OCI-LY1 (cell line): ENCODE data around the gene CELF2.

Source experiments
- H2AFZ ChIP-seq: fragments of 200-600 bp; sonication (generic), shearing (Covaris generic); 2 replicates; pipeline ENCODE4 v1.6.0; 2014; ENCODE audit warnings: antibody characterized with exemption, mild to moderate bottlenecking, low read length
- H3F3A ChIP-seq: fragments of 200-600 bp; sonication (generic), shearing (Covaris generic); 2 replicates; pipeline ENCODE4 v1.6.0; 2014; ENCODE audit warnings: mild to moderate bottlenecking, antibody characterized with exemption, low read length, moderate library complexity; ENCODE audit not compliant: insufficient read depth
- H3K27ac ChIP-seq: fragments of 200-600 bp; sonication (generic); 2 replicates; pipeline ENCODE4 v1.5.1; 2014; ENCODE audit warnings: low read length, mixed run types, mild to moderate bottlenecking, low read depth; ENCODE audit not compliant: poor library complexity, severe bottlenecking
- H3K27me3 ChIP-seq: fragments of 200-600 bp; sonication (generic); 2 replicates; pipeline ENCODE4 v1.6.0; 2014; ENCODE audit warnings: antibody characterized with exemption, mild to moderate bottlenecking, low read length, moderate library complexity; ENCODE audit not compliant: insufficient read depth
- H3K36me3 ChIP-seq: fragments of 200-600 bp; sonication (generic); 2 replicates; pipeline ENCODE4 v1.6.1; 2014; ENCODE audit warnings: mild to moderate bottlenecking, antibody characterized with exemption, low read length, moderate library complexity, mixed read lengths; ENCODE audit not compliant: insufficient read depth
- H3K4me1 ChIP-seq: fragments of 200-600 bp; sonication (generic); 2 replicates; pipeline ENCODE4 v1.5.1; 2014; ENCODE audit warnings: mild to moderate bottlenecking, low read length, moderate library complexity; ENCODE audit not compliant: insufficient read depth, severe bottlenecking
- H3K4me2 ChIP-seq: fragments of 200-600 bp; sonication (generic), shearing (Covaris generic); 2 replicates; pipeline ENCODE4 v1.6.1; 2014; ENCODE audit warnings: low read length
- H3K4me3 ChIP-seq: fragments of 200-600 bp; sonication (generic); 2 replicates; pipeline ENCODE4 v1.5.1; 2014; ENCODE audit warnings: low read length, low read depth, mild to moderate bottlenecking, mixed read lengths; ENCODE audit not compliant: poor library complexity, severe bottlenecking
- H3K79me2 ChIP-seq: fragments of 200-600 bp; shearing (Covaris generic); 2 replicates; pipeline ENCODE4 v1.6.1; 2016; ENCODE audit warnings: mixed run types, low read length, mixed read lengths; ENCODE audit not compliant: insufficient read depth
- H3K9ac ChIP-seq: fragments of 200-600 bp; sonication (generic), shearing (Covaris generic); 2 replicates; pipeline ENCODE4 v1.6.1; 2014; ENCODE audit warnings: mild to moderate bottlenecking, low read length, mixed read lengths
- H3K9me2 ChIP-seq: fragments of 200-600 bp; sonication (generic), shearing (Covaris generic); 2 replicates; pipeline ENCODE4 v1.6.1; 2014; ENCODE audit warnings: low read depth, mild to moderate bottlenecking, low read length, mixed read lengths
- H3K9me3 ChIP-seq: fragments of 200-600 bp; shearing (Covaris generic); 2 replicates; pipeline ENCODE4 v1.6.1; 2014; ENCODE audit warnings: low read length, mixed read lengths
- H4K20me1 ChIP-seq: fragments of 200-600 bp; sonication (generic), shearing (Covaris generic); 2 replicates; pipeline ENCODE4 v1.6.0; 2016; ENCODE audit warnings: mild to moderate bottlenecking, low read length; ENCODE audit not compliant: insufficient read depth
- CTCF ChIP-seq: fragments of 200-600 bp; sonication (generic), shearing (Covaris generic); IDR thresholded peaks from 2 replicates; pipeline ENCODE4 v1.5.1; 2017; ENCODE audit warnings: mild to moderate bottlenecking, antibody characterized with exemption, low read length, moderate library complexity, mixed read lengths
- EZH2 ChIP-seq: fragments of 200-600 bp; sonication (generic), shearing (Covaris generic); IDR thresholded peaks from 2 replicates; pipeline ENCODE4 v1.8.0; 2017; ENCODE audit warnings: borderline replicate concordance, mixed run types, mild to moderate bottlenecking, antibody characterized with exemption, low read length, moderate library complexity, mixed read lengths

Gene CELF2

GRCh38 chr10:11189582-11190376 lies 172.1 kb downstream of the CELF2 start:
- H3K79me2 ChIP-seq: no peaks in the 10 kb centered on the region

DNA sequence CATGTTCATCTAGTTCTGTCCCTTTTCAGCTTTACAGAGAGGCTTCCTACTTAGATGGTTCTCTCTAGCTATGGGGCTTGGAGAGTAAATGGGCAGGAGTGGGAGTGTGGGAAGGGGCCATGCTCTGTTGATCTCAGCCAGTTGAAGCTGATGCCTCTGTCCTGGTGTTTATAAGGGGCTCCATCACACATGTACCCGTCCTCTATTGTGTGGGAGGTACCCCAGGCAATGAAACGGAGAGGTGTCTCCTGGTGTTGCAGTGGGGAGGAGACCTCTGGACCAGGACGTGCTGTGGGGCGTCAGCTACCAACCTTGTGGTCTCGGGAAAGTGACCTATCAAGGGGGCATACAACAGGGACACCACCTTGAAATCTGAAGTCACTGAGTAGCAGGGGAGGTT lies 173.5 kb downstream of the CELF2 start:
- no peak overlapping the region for H3K27ac ChIP-seq
- no peak overlapping the region for H3K4me2 ChIP-seq
- H3K4me3 ChIP-seq: no peak overlapping the region
- H3K4me1 ChIP-seq: no peaks in the 10 kb centered on the region
- no peak overlapping the region for H2AFZ ChIP-seq
- H3K9me3 ChIP-seq: no peaks in the 10 kb centered on the region
- H3K79me2 ChIP-seq: no peaks in the 10 kb centered on the region
- TF ChIP-seq CTCF (no peak), EZH2 (no peak)
- H3F3A ChIP-seq: no peaks in the 10 kb centered on the region
- no peaks in the 10 kb centered on the region for H3K9me2 ChIP-seq
- H3K36me3 ChIP-seq: no peaks in the 10 kb centered on the region
- H3K9ac ChIP-seq: no peak overlapping the region
- H3K27me3 ChIP-seq: no peaks in the 10 kb centered on the region
- H4K20me1 ChIP-seq: no peaks in the 10 kb centered on the region

More at GRCh38 chr10:11189582-11190376, 172.1 kb downstream of the CELF2 start:
- no peaks in the 10 kb centered on the region for H3K27me3 ChIP-seq
- no peak overlapping the region for H3K4me2 ChIP-seq
- TF ChIP-seq EZH2: no peak
- TF ChIP-seq CTCF: no peak
- no peaks in the 10 kb centered on the region for H3K9me2 ChIP-seq
- H3K4me1 ChIP-seq: no peaks in the 10 kb centered on the region
- H2AFZ ChIP-seq: no peak overlapping the region
- no peak overlapping the region for H3K9ac ChIP-seq
- H3K36me3 ChIP-seq: no peaks in the 10 kb centered on the region
- H3F3A ChIP-seq: no peaks in the 10 kb centered on the region
- no peaks in the 10 kb centered on the region for H3K9me3 ChIP-seq
- H3K27ac ChIP-seq: no peak overlapping the region
- no peak overlapping the region for H3K4me3 ChIP-seq
- H4K20me1 ChIP-seq: no peaks in the 10 kb centered on the region

DNA sequence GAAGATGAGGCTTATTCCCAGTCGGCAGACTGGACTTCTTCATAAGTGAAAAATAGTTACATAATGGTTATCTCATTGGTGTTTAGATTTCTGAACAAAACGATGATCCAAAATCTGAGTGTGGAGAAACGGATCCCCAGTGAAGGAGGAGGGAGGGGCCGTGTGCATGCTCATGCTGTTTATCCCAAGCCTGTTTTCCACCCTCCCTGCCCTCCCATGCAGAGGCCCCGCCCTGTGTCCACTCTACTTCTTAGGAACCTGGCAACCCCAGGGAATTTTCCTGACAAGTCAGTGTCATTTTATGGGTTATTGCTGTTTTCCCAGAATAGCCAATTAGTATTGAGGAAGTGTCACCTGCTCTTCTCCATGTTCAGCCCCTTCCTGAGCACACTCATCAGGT lies 174.0 kb downstream of the CELF2 start:
- H3K4me1 ChIP-seq: no peaks in the 10 kb centered on the region
- no peaks in the 10 kb centered on the region for H3K27me3 ChIP-seq
- no peak overlapping the region for H3K4me3 ChIP-seq
- H3F3A ChIP-seq: no peaks in the 10 kb centered on the region
- H3K27ac ChIP-seq: no peak overlapping the region
- H3K79me2 ChIP-seq: no peaks in the 10 kb centered on the region
- H2AFZ ChIP-seq: no peak overlapping the region
- no peaks in the 10 kb centered on the region for H3K9me2 ChIP-seq
- TF ChIP-seq EZH2 (no peak), CTCF (no peak)
- H4K20me1 ChIP-seq: no peaks in the 10 kb centered on the region
- H3K9me3 ChIP-seq: no peaks in the 10 kb centered on the region
- H3K36me3 ChIP-seq: no peaks in the 10 kb centered on the region
- no peak overlapping the region for H3K4me2 ChIP-seq
- H3K9ac ChIP-seq: no peak overlapping the region
